ENCODE measurements around the gene CDHR1.

The CDHR1 gene

DNA sequence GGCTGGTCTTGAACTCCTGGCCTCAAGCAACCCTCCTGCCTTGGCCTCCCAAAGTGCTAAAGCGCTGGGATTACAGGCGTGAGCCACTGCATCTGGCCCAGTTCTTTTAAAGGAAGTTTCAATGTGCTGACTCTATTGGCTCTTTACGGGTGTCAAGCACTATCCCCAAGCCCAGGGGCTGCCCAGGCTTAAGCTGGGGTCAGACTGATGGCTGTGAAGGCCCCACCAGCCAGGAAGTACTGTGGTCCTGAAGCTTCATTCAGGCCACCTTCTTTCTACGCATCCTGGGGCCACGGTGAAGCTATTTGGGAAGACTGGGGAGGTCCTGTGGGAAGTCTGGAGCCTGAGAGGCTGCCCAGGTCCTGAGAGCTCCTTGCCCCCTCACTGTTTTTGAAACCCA is 12.7 kb upstream of the CDHR1 start:
- TF ChIP-seq FOXP2 (optimal IDR thresholded peaks at IDR 0.05; ENCODE audit: borderline replicate concordance, extremely low read depth, extremely low read length, insufficient read depth) (no peak), TAF1 (IDR thresholded peaks at IDR 0.05; ENCODE audit: borderline replicate concordance, insufficient read depth, low read length) (no peak), POLR2AphosphoS5 (IDR thresholded peaks at IDR 0.05; ENCODE audit: low read depth, low read length) (no peak), SIN3A (IDR thresholded peaks at IDR 0.05; ENCODE audit: borderline replicate concordance, insufficient read depth, low read length) (no peak)
- TF ChIP-seq, protein P1, sequence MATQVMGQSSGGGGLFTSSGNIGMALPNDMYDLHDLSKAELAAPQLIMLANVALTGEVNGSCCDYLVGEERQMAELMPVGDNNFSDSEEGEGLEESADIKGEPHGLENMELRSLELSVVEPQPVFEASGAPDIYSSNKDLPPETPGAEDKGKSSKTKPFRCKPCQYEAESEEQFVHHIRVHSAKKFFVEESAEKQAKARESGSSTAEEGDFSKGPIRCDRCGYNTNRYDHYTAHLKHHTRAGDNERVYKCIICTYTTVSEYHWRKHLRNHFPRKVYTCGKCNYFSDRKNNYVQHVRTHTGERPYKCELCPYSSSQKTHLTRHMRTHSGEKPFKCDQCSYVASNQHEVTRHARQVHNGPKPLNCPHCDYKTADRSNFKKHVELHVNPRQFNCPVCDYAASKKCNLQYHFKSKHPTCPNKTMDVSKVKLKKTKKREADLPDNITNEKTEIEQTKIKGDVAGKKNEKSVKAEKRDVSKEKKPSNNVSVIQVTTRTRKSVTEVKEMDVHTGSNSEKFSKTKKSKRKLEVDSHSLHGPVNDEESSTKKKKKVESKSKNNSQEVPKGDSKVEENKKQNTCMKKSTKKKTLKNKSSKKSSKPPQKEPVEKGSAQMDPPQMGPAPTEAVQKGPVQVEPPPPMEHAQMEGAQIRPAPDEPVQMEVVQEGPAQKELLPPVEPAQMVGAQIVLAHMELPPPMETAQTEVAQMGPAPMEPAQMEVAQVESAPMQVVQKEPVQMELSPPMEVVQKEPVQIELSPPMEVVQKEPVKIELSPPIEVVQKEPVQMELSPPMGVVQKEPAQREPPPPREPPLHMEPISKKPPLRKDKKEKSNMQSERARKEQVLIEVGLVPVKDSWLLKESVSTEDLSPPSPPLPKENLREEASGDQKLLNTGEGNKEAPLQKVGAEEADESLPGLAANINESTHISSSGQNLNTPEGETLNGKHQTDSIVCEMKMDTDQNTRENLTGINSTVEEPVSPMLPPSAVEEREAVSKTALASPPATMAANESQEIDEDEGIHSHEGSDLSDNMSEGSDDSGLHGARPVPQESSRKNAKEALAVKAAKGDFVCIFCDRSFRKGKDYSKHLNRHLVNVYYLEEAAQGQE (IDR thresholded peaks at IDR 0.05; ENCODE audit: insufficient read depth in 1 of 2, low read depth in 2 of 2, low read length in 2 of 2), result no peak

DNA sequence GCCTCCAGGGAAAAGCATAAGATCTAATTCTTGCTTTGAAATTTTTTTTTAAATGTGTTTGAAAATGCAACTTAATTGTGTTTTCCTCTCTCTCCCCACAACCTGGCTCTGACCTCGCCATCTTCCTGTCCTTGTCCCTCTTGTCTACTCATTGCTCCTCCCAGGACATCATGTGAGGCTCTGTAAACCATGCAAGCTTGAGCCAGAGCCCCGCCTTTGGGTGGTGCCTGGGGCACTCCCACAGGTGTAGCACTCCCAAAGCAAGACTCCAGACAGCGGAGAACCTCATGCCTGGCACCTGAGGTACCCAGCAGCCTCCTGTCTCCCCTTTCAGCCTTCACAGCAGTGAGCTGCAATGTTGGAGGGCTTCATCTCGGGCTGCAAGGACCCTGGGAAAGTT is 9.8 kb upstream of the CDHR1 start:
- TF ChIP-seq FOXP2 (optimal IDR thresholded peaks at IDR 0.05; ENCODE audit: borderline replicate concordance, extremely low read depth, extremely low read length, insufficient read depth) (no peak), POLR2AphosphoS5 (IDR thresholded peaks at IDR 0.05; ENCODE audit: low read depth, low read length) (no peak), TAF1 (IDR thresholded peaks at IDR 0.05; ENCODE audit: borderline replicate concordance, insufficient read depth, low read length) (no peak), SIN3A (IDR thresholded peaks at IDR 0.05; ENCODE audit: borderline replicate concordance, insufficient read depth, low read length) (no peak)
- TF ChIP-seq, protein P1 (IDR thresholded peaks at IDR 0.05; ENCODE audit: insufficient read depth in 1 of 2, low read depth in 2 of 2, low read length in 2 of 2), result no peak

DNA sequence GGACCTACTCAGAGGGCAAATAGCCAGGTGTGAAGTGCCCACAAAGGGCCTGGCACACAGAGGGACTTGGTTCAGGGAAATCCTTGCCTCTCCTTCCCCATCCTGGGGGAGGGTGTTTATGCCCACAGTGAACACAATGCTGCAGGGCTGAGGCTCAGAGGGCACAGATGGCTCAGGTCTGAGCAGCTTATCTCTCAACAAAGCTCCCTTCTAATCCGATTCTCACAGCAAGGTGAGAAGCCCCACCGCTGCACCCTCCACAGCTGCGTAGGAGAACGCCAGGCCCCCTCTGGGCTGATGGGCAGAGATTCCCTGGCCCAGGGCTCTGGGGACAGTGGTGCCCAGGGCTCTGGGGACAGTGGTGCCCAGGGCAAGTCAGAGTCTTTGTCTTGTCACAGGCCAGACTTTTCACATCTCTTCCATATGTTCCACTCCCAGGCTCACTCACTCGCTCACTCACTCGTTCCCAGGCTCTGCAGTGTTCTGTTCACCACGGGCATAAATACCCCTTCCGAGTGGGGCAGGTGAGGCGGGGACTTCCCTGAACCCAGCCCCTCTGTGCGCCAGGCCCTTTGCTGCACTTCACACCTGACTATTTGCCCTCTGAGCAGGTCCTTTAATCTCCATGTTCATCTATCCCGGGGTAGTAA is 8.7 kb upstream of the CDHR1 start:
- TF ChIP-seq SIN3A (IDR thresholded peaks at IDR 0.05; ENCODE audit: borderline replicate concordance, insufficient read depth, low read length) (no peak), POLR2AphosphoS5 (IDR thresholded peaks at IDR 0.05; ENCODE audit: low read depth, low read length) (no peak), FOXP2 (optimal IDR thresholded peaks at IDR 0.05; ENCODE audit: borderline replicate concordance, extremely low read depth, extremely low read length, insufficient read depth) (no peak), TAF1 (IDR thresholded peaks at IDR 0.05; ENCODE audit: borderline replicate concordance, insufficient read depth, low read length) (no peak)
- TF ChIP-seq, protein P1 (IDR thresholded peaks at IDR 0.05; ENCODE audit: insufficient read depth in 1 of 2, low read depth in 2 of 2, low read length in 2 of 2), result no peak

DNA sequence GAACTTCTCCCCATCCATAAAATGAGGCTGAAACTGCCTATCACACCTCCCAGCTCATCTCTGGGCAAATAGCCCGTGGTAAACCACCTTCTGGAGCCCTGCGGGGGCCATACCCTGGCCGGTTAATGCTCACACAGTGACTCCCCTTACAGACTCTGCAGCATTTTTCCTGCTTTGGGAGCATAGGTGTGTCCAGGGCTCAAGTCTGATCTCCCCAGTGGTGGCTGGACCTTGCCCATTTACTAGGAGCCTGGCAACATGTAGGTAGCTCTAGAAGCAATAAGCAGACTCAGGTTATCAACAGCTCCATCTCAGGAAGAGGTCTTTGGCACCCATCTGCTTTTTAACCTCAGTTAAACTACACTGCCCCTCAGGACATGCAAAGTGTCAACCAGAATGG is 5.5 kb upstream of the CDHR1 start:
- TF ChIP-seq POLR2AphosphoS5 (IDR thresholded peaks at IDR 0.05; ENCODE audit: low read depth, low read length) (no peak), TAF1 (IDR thresholded peaks at IDR 0.05; ENCODE audit: borderline replicate concordance, insufficient read depth, low read length) (no peak), SIN3A (IDR thresholded peaks at IDR 0.05; ENCODE audit: borderline replicate concordance, insufficient read depth, low read length) (no peak), FOXP2 (optimal IDR thresholded peaks at IDR 0.05; ENCODE audit: borderline replicate concordance, extremely low read depth, extremely low read length, insufficient read depth) (no peak)
- TF ChIP-seq, protein P1 (IDR thresholded peaks at IDR 0.05; ENCODE audit: insufficient read depth in 1 of 2, low read depth in 2 of 2, low read length in 2 of 2), result no peak

All from PFSK-1 (cell line).